ENCODE data around the gene RAPH1.

DNA sequence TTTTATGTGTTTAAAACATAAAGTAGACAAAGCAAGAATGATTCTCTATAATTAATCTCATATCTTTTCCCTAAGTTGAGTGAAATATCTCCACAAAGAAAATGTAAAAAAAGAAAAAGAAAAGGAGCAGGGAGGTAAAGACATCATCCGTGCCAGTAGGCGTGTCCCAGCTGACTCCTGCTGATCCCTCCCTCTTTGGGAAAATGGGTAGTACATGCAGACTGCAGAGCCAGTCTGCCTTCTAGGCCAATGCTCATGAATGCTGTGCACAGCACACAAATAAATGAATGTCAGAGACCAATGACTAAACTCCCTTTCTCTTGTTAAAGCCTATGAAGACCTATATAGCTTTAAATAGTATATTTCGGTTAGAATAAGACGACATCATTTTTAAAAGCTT lies 64.7 kb downstream of the RAPH1 start:
- TF ChIP-seq CTCF (conservative IDR thresholded peaks at IDR 0.05; ENCODE audit: low read depth, low read length) (no peak), EZH2phosphoT487 (IDR thresholded peaks at IDR 0.05; ENCODE audit: borderline replicate concordance, low read length) (no peak), EZH2 (IDR thresholded peaks at IDR 0.05; ENCODE audit: low read length, unreplicated experiment) (no peak)
